Colonic mucosa (tissue), 4 donors: ENCODE results near the gene ZNF398. TPM values are rescaled to one million over a fixed set of nuclear protein-coding genes. Genes with fewer than 3 reads are reported as not detected.

Experiments
- DNase-seq: peaks from one replicate; pipeline ENCODE4 v3.0.0-alpha.2; 2020
- H3K27ac ChIP-seq: fragments of 200-600 bp; one replicate; pipeline ENCODE4 v1.8.0; 2021
- H3K27me3 ChIP-seq: fragments of 200-600 bp; one replicate; pipeline ENCODE4 v1.8.0; 2021
- H3K36me3 ChIP-seq: fragments of 200-600 bp; one replicate; pipeline ENCODE4 v1.8.0; 2021
- H3K4me1 ChIP-seq: fragments of 200-600 bp; one replicate; pipeline ENCODE4 v1.8.0; 2021; ENCODE audit warnings: mild to moderate bottlenecking
- H3K4me3 ChIP-seq: fragments of 200-600 bp; one replicate; pipeline ENCODE4 v1.8.0; 2021
- H3K9ac ChIP-seq, 2 donors: one replicate each; pipeline ENCODE4 v1.7.0; 2013; ENCODE audit warnings: control low read depth in 2 of 2, low read depth in 2 of 2, low read length in 2 of 2
- H3K9me3 ChIP-seq: fragments of 200-600 bp; one replicate; pipeline ENCODE4 v1.8.0; 2021
- CTCF ChIP-seq: fragments of 200-600 bp; IDR thresholded peaks from one replicate; pipeline ENCODE4 v1.8.0; 2022; ENCODE audit warnings: antibody characterized with exemption, mild to moderate bottlenecking
- intact Hi-C: fragments of 100-400 bp; cut with DNase I; formaldehyde crosslinking; loops from one replicate; pipeline ENCODE4 v1.14.1; 2022
- total RNA-seq, 2 donors: library from RNA; stranded (reverse); fragmentation: NEBNext Ultra II Directional in 1 of 2; extraction: Animal tissue kit (Norgen Biotek cat#: 25700) in 1 of 2; gene quantifications; one replicate each; pipeline ENCODE4 v1.2.1, GENCODE V29; 2021
- donor health status: healthy.
- donor health status: DM: no; HTN: no; CAD: no.
- donor health status: DM: no; HTN: no; CAD: no.

ZNF398 gene
- total RNA-seq, 2 donors from 2014 or later: 10.2 to 12.3 TPM

DNA sequence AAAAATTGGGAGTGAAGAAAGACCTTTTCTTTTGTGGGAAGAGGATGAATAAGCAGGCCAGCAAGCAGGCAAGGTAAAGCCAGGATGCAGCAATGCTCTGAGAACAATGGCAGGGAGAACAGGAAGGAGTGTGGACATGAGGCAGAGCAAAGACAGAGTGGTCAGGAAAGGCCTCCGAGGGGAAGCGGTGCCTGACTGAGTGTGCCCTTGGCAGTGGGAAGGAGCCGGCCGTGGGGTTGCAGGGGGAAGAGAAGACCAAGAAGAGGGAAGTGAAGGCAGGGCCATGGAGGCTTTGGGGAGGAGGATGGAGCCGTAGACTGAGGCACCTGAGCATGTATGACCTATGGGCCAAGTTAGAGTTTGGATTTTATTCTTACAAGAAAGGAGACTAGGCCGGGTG lies 70.3 kb downstream of the ZNF398 start:
- intact Hi-C loops: no loop called here
- Histone ChIP-seq H3K27me3 (no peaks in the 10 kb centered on the region), H3K4me3 (no peak overlapping the region), H3K9ac (no peak overlapping the region), H3K36me3 (peaks cover 9% of the 10 kb centered on the region), H3K9me3 (no peaks in the 10 kb centered on the region), H3K27ac (no peak overlapping the region), H3K4me1 (no peaks in the 10 kb centered on the region)
- TF ChIP-seq CTCF: no peak
- DNase-seq: no peak

- no peak for TF ChIP-seq CTCF
These were observed 71.5 kb downstream of the ZNF398 start for GRCh38 chr7:149218469-149219420.

GRCh38 chr7:149220534-149220933 lies 73.3 kb downstream of the ZNF398 start:
- no peaks in the 10 kb centered on the region for H3K4me1 ChIP-seq
- H3K27me3 ChIP-seq: no peaks in the 10 kb centered on the region
- DNase-seq: no peak
- H3K36me3 ChIP-seq: peaks cover 3% of the 10 kb centered on the region
- no peak overlapping the region for H3K9ac ChIP-seq
- intact Hi-C loops: no loop called here
- TF ChIP-seq CTCF: no peak
- no peak overlapping the region for H3K27ac ChIP-seq
- H3K4me3 ChIP-seq: no peak overlapping the region
- H3K9me3 ChIP-seq: no peaks in the 10 kb centered on the region

More at GRCh38 chr7:149218469-149219420, 71.5 kb downstream of the ZNF398 start:
- H3K27ac ChIP-seq: no peak overlapping the region
- no peaks in the 10 kb centered on the region for H3K9me3 ChIP-seq
- H3K4me1 ChIP-seq: no peaks in the 10 kb centered on the region
- no peak overlapping the region for H3K4me3 ChIP-seq
- no peak overlapping the region for H3K9ac ChIP-seq
- DNase-seq: no peak
- H3K36me3 ChIP-seq: peaks cover 8% of the 10 kb centered on the region
- intact Hi-C loops: no loop called here
- H3K27me3 ChIP-seq: no peaks in the 10 kb centered on the region

GRCh38 chr7:149223176-149223575 lies 75.9 kb downstream of the ZNF398 start:
- H3K4me3 ChIP-seq: no peak overlapping the region
- H3K9me3 ChIP-seq: no peaks in the 10 kb centered on the region
- no peaks in the 10 kb centered on the region for H3K4me1 ChIP-seq
- no peak overlapping the region for H3K9ac ChIP-seq
- DNase-seq: no peak
- no peak for TF ChIP-seq CTCF
- no peaks in the 10 kb centered on the region for H3K27me3 ChIP-seq
- intact Hi-C loops: no loop called here
- peaks cover 3% of the 10 kb centered on the region for H3K36me3 ChIP-seq
- H3K27ac ChIP-seq: no peak overlapping the region

GRCh38 chr7:149223761-149224160 lies 76.5 kb downstream of the ZNF398 start:
- H3K36me3 ChIP-seq: peaks cover 3% of the 10 kb centered on the region
- TF ChIP-seq CTCF: no peak
- no peaks in the 10 kb centered on the region for H3K4me1 ChIP-seq
- H3K27me3 ChIP-seq: no peaks in the 10 kb centered on the region
- H3K4me3 ChIP-seq: no peak overlapping the region
- DNase-seq: no peak
- intact Hi-C loops: no loop called here
- no peak overlapping the region for H3K27ac ChIP-seq
- no peaks in the 10 kb centered on the region for H3K9me3 ChIP-seq
- no peak overlapping the region for H3K9ac ChIP-seq
